ENCODE results near the gene RBMXL2. TPM values are rescaled to one million over a fixed set of nuclear protein-coding genes. Genes with fewer than 3 reads are reported as not detected.

Gene RBMXL2
- total RNA-seq, 1 donor = not detected

- H3K4me3 ChIP-seq (ENCODE audit: insufficient read depth, low read length) = no peak overlapping the region
- peak; percentile 59 for DNase-seq (ENCODE audit: insufficient read length, low spot score, missing footprints)
- H2AFZ ChIP-seq (ENCODE audit: low read length) = no peak overlapping the region
- H4K20me1 ChIP-seq (ENCODE audit: insufficient read depth, low read length) = no peaks in the 10 kb centered on the region
- no peaks in the 10 kb centered on the region for H3K36me3 ChIP-seq (ENCODE audit: insufficient read depth, low read length)
- no peaks in the 10 kb centered on the region for H3K27me3 ChIP-seq (ENCODE audit: insufficient read depth, low read length)
- H3K27ac ChIP-seq (ENCODE audit: low read depth, low read length) = no peak overlapping the region
- H3K79me2 ChIP-seq (ENCODE audit: insufficient read depth, low read length) = no peaks in the 10 kb centered on the region
- H3K4me2 ChIP-seq (ENCODE audit: insufficient read depth, low read length) = no peak overlapping the region
- no peak for TF ChIP-seq CTCF (IDR thresholded peaks at IDR 0.05; ENCODE audit: extremely low read depth, low read depth, low read length)
- H3K9me3 ChIP-seq (ENCODE audit: low read depth, low read length) = no peaks in the 10 kb centered on the region
- H3K4me1 ChIP-seq (ENCODE audit: insufficient read depth, low read length) = peaks cover 4% of the 10 kb centered on the region
Measured at GRCh38 chr11:7057641-7058040, 31.2 kb upstream of the RBMXL2 start.

- Histone ChIP-seq H4K20me1 (ENCODE audit: insufficient read depth, low read length) (no peaks in the 10 kb centered on the region), H3K4me1 (ENCODE audit: insufficient read depth, low read length) (peaks cover 4% of the 10 kb centered on the region), H3K27ac (ENCODE audit: low read depth, low read length) (no peak overlapping the region), H3K27me3 (ENCODE audit: insufficient read depth, low read length) (no peaks in the 10 kb centered on the region), H3K4me2 (ENCODE audit: insufficient read depth, low read length) (no peak overlapping the region), H2AFZ (ENCODE audit: low read length) (no peak overlapping the region), H3K9me3 (ENCODE audit: low read depth, low read length) (no peaks in the 10 kb centered on the region), H3K36me3 (ENCODE audit: insufficient read depth, low read length) (no peaks in the 10 kb centered on the region), H3K79me2 (ENCODE audit: insufficient read depth, low read length) (no peaks in the 10 kb centered on the region), H3K4me3 (ENCODE audit: insufficient read depth, low read length) (no peak overlapping the region)
- peak; percentile 78 for DNase-seq (ENCODE audit: insufficient read length, low spot score, missing footprints)
- TF ChIP-seq CTCF (IDR thresholded peaks at IDR 0.05; ENCODE audit: extremely low read depth, low read depth, low read length) = no peak
Measured at GRCh38 chr11:7060868-7061267, 27.9 kb upstream of the RBMXL2 start.

GRCh38 chr11:7062534-7062933, 26.3 kb upstream of the RBMXL2 start:
- Histone ChIP-seq H4K20me1 (ENCODE audit: insufficient read depth, low read length) (no peaks in the 10 kb centered on the region), H3K4me2 (ENCODE audit: insufficient read depth, low read length) (no peak overlapping the region), H3K4me1 (ENCODE audit: insufficient read depth, low read length) (peaks cover 4% of the 10 kb centered on the region), H3K27me3 (ENCODE audit: insufficient read depth, low read length) (no peaks in the 10 kb centered on the region), H3K27ac (ENCODE audit: low read depth, low read length) (no peak overlapping the region), H3K79me2 (ENCODE audit: insufficient read depth, low read length) (no peaks in the 10 kb centered on the region), H3K36me3 (ENCODE audit: insufficient read depth, low read length) (no peaks in the 10 kb centered on the region), H2AFZ (ENCODE audit: low read length) (no peak overlapping the region), H3K4me3 (ENCODE audit: insufficient read depth, low read length) (no peak overlapping the region), H3K9me3 (ENCODE audit: low read depth, low read length) (no peaks in the 10 kb centered on the region)
- DNase-seq (ENCODE audit: insufficient read length, low spot score, missing footprints) = no peak
- no peak for TF ChIP-seq CTCF (IDR thresholded peaks at IDR 0.05; ENCODE audit: extremely low read depth, low read depth, low read length)

- no peak for TF ChIP-seq CTCF (IDR thresholded peaks at IDR 0.05; ENCODE audit: extremely low read depth, low read depth, low read length)
- no peaks in the 10 kb centered on the region for H3K9me3 ChIP-seq (ENCODE audit: low read depth, low read length)
- H3K4me3 ChIP-seq (ENCODE audit: insufficient read depth, low read length) = no peak overlapping the region
- H3K27me3 ChIP-seq (ENCODE audit: insufficient read depth, low read length) = no peaks in the 10 kb centered on the region
- no peak for DNase-seq (ENCODE audit: insufficient read length, low spot score, missing footprints)
- no peaks in the 10 kb centered on the region for H4K20me1 ChIP-seq (ENCODE audit: insufficient read depth, low read length)
- no peak overlapping the region for H3K27ac ChIP-seq (ENCODE audit: low read depth, low read length)
- H2AFZ ChIP-seq (ENCODE audit: low read length) = no peak overlapping the region
- no peaks in the 10 kb centered on the region for H3K36me3 ChIP-seq (ENCODE audit: insufficient read depth, low read length)
- H3K79me2 ChIP-seq (ENCODE audit: insufficient read depth, low read length) = no peaks in the 10 kb centered on the region
- H3K4me1 ChIP-seq (ENCODE audit: insufficient read depth, low read length) = no peaks in the 10 kb centered on the region
- no peak overlapping the region for H3K4me2 ChIP-seq (ENCODE audit: insufficient read depth, low read length)
Measured at GRCh38 chr11:7072401-7073028, 16.3 kb upstream of the RBMXL2 start.

Measured in osteoblast (primary cell).